HepG2 (cell line): ENCODE measurements around the gene B9D2. TPM values are rescaled to one million over a fixed set of nuclear protein-coding genes. Genes with fewer than 3 reads are reported as not detected.

Experiments used
- AKNA ChIP-seq: sonication (generic); formaldehyde crosslinking; IDR thresholded peaks from 2 replicates; pipeline ENCODE4 v1.4.0; 2020; ENCODE audit warnings: missing genetic modification reagents, borderline replicate concordance
- HHEX ChIP-seq: IDR thresholded peaks from 2 replicates; pipeline ENCODE4 v1.6.1; 2016; ENCODE audit warnings: control low read depth
- HOMEZ ChIP-seq: IDR thresholded peaks from 2 replicates; pipeline ENCODE4 v1.6.1; 2016; ENCODE audit warnings: low read depth
- KDM5A ChIP-seq: fragments of 200-600 bp; sonication (generic); IDR thresholded peaks from 2 replicates; pipeline ENCODE4 v1.7.0; 2018; ENCODE audit warnings: antibody characterized with exemption, mild to moderate bottlenecking, low read length, borderline replicate concordance
- RARA ChIP-seq: IDR thresholded peaks from 2 replicates; pipeline ENCODE4 v1.6.1; 2016; ENCODE audit warnings: missing genetic modification reagents, missing compliant biosample characterization
- SUZ12 ChIP-seq: fragments of 150-350 bp; IDR thresholded peaks from 2 replicates; pipeline ENCODE4 v1.6.1; 2014; ENCODE audit warnings: low read depth, low read length
- TP53 ChIP-seq: sonication (generic); formaldehyde crosslinking; conservative IDR thresholded peaks from 2 replicates; pipeline ENCODE4 v1.4.0; 2020; ENCODE audit warnings: missing genetic modification reagents
- ZBTB40 ChIP-seq, 2 experiments: fragments of 450-650 bp in 1 of 2; sonication (generic) in 1 of 2; formaldehyde crosslinking in 1 of 2; IDR thresholded peaks; 2 replicates each; pipeline versions ENCODE4 v1.6.1 to v1.8.0; 2016 to 2022; ENCODE audit warnings: antibody characterized with exemption in 1 of 2, mild to moderate bottlenecking in 1 of 2, missing genetic modification reagents in 1 of 2
- ZFP41 ChIP-seq: sonication (generic); formaldehyde crosslinking; IDR thresholded peaks from 2 replicates; pipeline ENCODE4 v1.4.0; 2020; ENCODE audit warnings: mild to moderate bottlenecking, missing genetic modification reagents, borderline replicate concordance
- ZNF30 ChIP-seq: sonication (generic); formaldehyde crosslinking; IDR thresholded peaks from 2 replicates; pipeline ENCODE4 v1.5.0; 2020; ENCODE audit warnings: mild to moderate bottlenecking, missing genetic modification reagents
- ZNF460 ChIP-seq: sonication (generic); formaldehyde crosslinking; IDR thresholded peaks from 2 replicates; pipeline ENCODE4 v1.5.1; 2020; ENCODE audit warnings: missing genetic modification reagents, mild to moderate bottlenecking, borderline replicate concordance
- polyA plus RNA-seq, 8 experiments: library from polyadenylated mRNA; depleted of rRNA in 3 of 8; stranded (reverse) in 7 of 8; unstranded in 1 of 8; fragments of >200 nt; fragmentation: Illumina TruSeq in 4 of 8; extraction: Trizol in 4 of 8; gene quantifications; 2 replicates each; pipeline versions ENCODE4 v1.2.1 to v1.2.3, GENCODE V29; 2011 to 2016; ENCODE audit warnings: low read depth in 4 of 8, missing spikeins in 1 of 8, mixed read lengths in 1 of 8; ENCODE audit not compliant: insufficient read depth in 1 of 8
- total RNA-seq, 5 experiments: library from RNA; depleted of rRNA; stranded (reverse); fragments of >200 nt; fragmentation: Illumina TruSeq; extraction: Trizol; gene quantifications; 2 replicates each; pipeline ENCODE4 v1.2.3, GENCODE V29; 2016; ENCODE audit warnings: low read depth in 1 of 5

B9D2 gene
- total and polyA plus RNA-seq, 2 of the 13 experiments (the other 11 are each of a cell fraction or from before 2014, with no cell fraction given) = 3.1 to 4.4 TPM

GRCh38 chr19:41397086-41398049 lies 33.4 kb upstream of the B9D2 start, which contains the start of the genes BCKDHA and EXOSC5 (continued):
- TF ChIP-seq TP53 (CRISPR knock-in tag) (peak; percentile 72), ZNF30 (CRISPR knock-in tag) (no peak), AKNA (no peak; the same call in 1 of the 2 replicates), SUZ12 (no peak), ZFP41 (CRISPR knock-in tag) (peak; percentile 88; the same call in 1 of the 2 replicates), ZNF460 (no peak; the same call in 1 of the 2 replicates), RARA (CRISPR knock-in tag) (no peak; the same call in 1 of the 2 replicates), HOMEZ (CRISPR knock-in tag) (no peak), ZBTB40 (IDR thresholded peaks at IDR 0.05) (no peak), ZBTB40 (CRISPR knock-in tag; IDR thresholded peaks at IDR 0.05) (peak; percentile 26; the same call in 1 of the 2 replicates), HHEX (CRISPR knock-in tag) (no peak), KDM5A (peak; percentile 95)
